T-helper 2 cell (primary cell): ENCODE measurements around the gene AK9.
A peak's percentile ranks its signal among the peaks of the same experiment; 100 is the strongest.
"Not testable (repeated sequence)": the region's sequence is repeated elsewhere in the genome, so short reads cannot be mapped to it uniquely, and the experiment has no call there.

Source experiments
- DNase-seq, 5 experiments: peaks; one replicate each; pipeline versions ENCODE4 v3.0.0 to v3.0.0-alpha.2; 2012 to 2022
- total RNA-seq, 2 donors: gene quantifications; one replicate each; lab custom pipeline; 2026; lab: John Stamatoyannopoulos, UW

Gene AK9
- 2.2 to 12.7 reads per million in 2 donors for total RNA-seq

DNA sequence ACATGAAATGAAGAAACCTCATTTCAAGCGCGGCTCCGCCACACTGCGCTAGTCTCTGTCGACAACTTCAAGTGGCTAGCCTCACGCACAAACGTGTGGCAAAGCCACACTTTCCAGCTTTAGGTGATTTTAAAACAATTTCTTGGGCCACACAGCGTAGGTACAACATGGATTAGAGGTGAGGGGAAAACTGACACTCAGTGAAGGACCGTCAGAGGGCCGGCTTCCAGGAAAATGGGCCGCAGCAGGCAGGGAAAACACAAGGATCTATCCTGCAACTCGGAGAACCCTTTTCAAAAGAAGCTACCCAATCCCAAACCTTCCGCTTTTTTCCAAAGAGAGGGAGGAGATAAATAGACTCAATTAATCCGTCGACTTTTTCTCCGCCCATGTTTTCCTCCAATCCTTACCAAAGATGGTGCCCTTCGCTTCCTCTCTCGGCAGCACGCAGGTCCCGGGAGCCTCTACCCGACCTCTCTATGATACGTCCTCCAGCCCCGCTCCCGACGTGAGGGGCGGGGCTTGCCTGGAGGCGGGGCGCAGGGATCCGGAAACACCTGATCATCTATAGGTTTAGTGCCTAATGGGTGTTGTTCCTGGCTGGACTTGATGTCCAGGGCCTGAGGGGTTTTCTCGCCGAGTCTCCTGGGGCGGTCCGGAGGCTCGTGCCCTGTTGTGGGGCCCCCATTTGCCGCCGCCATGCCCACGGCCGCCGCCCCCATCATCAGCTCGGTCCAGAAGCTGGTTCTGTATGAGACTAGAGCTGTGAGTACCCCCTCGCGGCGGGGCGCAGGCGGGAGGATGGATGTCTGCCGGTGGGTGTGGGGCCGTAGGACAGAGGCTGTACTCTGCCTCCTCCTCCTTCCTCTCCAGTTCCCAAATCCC is at the start of gene AK9, which contains the start of gene FIG4:
Gene AK9 (minus strand): TSS at position 466 of the 885 bp plus-strand sequence. CDS start 15,457 bp downstream, outside the sequence.
Gene FIG4 (plus strand): TSS at position 560 of the 885 bp plus-strand sequence. CDS start 140 bp downstream, at position 700.
- DNase-seq = peak; percentile 69 to 91 (median 82)

DNA sequence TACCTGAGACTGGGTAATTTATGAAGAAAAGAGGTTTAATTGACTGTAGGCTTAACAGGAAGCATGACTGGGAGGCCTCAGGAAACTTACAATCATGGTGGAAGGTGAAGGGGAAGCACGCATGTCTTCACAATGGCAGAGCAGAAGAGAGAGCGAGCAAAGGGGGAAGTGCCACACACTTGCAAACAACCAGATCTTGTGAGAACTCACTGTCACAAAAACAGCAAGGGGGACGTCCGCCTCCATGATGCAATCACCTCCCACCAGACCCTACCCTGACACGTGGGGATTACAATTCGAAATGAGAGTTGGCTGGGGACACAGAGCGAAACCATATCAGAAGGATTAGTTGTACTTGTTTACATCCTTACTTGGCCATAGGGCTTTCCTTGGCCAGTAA is 49.8 kb upstream of the AK9 start:
- no peak for DNase-seq

GRCh38 chr6:109739686-109740085 is 48.7 kb upstream of the AK9 start:
- no peak for DNase-seq

GRCh38 chr6:109738667-109739066 is 47.7 kb upstream of the AK9 start:
- DNase-seq = no peak

- DNase-seq = no peak
Measured at GRCh38 chr6:109738255-109738654, 47.3 kb upstream of the AK9 start.

DNA sequence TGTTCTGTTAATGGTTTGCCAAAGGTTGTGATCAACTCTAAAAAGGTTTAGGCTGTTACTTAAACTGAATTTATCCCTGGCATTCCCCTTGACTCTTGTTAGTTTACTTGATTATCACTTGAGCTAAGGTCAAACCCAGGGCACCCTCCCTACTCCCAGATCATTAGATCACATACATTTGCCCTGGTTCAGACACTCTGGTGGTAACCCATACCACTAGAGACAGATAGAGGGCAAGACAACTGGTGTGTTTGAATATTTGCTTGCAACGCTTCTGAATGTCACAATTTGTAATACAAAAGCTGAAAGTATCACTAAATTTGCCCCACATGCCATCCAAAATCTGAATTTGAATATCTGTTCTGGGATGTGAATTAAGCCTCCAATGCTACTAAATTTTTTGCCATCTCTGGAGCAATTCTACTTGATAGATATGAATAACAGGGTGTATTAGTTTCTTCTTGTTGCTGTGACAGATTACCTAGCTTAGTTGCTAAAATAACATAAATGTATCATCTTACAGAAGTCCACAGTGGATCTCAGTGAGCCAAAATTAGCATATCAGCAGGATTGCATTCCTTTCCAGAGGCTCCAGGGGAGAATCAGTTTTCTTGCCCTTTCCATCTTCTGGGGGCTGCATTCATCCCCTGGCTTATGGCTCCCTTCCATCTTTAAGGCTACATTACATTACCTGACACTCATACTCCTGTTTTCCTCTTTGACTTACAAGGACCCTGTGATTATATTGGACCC is 45.4 kb upstream of the AK9 start:
- no peak for DNase-seq

GRCh38 chr6:109725250-109725649 is 34.2 kb upstream of the AK9 start:
- DNase-seq = not testable (repeated sequence)

GRCh38 chr6:109722564-109723254 is 31.7 kb upstream of the AK9 start:
- DNase-seq = no peak

DNA sequence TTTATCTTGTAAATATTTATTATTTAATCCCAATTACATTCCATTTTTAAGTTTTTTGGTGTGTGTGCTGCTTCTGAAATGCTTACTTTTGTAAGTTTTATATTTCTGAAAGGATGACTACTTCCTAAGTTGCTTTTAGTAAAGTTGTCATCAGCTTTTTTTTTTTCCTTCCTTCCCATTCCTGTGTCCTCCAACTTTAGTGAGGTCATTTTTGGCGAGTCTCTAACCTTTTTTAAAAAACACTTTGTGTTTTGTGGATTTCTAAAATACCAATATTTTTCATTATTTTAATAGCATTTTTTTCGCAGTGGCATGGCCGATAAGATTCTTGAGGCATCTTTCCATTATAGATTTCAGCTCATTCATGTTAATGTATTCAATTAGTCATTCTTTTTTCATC is 31.0 kb upstream of the AK9 start:
- DNase-seq = no peak

DNA sequence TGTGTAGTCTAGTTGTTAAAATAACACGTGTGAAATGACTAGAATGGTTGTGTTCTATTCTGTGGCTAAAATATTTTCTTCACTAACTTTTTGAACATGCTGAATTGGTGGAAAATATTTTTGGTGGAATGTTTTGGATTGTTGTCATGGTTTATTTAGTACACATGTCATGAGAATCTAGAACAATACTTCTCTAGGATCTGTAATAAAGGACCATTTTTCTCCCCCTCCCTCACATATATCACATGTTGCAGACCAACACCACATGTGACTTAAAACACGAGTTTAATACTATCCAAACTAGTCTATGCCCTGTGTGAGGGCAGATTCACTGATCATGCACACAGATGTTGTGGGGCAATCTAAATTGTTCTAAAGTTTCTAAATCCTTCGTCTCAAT is 29.3 kb upstream of the AK9 start:
- no peak for DNase-seq

- no peak for DNase-seq
Measured at GRCh38 chr6:109718991-109719390, 28.0 kb upstream of the AK9 start.

- DNase-seq = no peak
Measured at GRCh38 chr6:109717971-109718370, 27.0 kb upstream of the AK9 start.

DNA sequence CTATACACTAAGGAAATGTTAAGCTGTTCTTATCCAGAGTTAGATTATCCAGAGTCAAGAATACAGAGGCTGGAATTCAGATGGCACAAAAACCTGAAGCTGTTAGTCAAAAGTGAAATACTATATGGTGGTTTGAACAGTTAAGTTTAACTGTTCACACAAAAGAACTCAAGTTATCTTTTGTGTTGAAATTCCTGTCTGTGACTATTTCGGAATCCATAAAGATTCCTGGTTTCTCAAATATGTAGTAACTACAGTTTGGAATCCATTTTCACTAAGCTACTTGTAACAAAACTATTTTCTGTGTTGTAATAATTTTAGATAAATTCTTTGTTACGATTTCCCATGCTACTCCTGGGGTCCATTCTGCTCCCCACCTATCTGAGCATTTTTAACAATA is 24.6 kb upstream of the AK9 start:
- no peak for DNase-seq

- DNase-seq = no peak
Measured at GRCh38 chr6:109714611-109715010, 23.6 kb upstream of the AK9 start.

GRCh38 chr6:109714166-109714565 is 23.2 kb upstream of the AK9 start:
- no peak for DNase-seq

DNA sequence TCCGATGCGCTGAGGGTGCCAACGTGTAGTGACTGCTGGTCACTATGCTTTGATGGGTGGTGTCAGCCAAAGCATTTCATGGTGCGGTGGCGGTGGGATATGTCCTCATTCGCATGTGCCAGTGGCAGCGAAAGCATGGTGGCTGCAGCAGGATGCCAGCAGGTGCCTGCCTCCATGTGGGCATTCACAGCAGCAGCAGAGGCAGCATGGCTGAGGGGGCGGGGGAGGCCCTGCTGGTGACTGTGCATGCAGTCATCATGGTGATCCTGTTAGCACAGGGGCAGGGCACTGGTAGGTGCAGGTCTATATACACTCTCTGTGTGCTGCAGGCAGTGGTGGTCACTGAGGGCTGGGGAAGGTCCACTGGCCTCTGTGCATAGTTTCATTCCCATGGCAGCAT is 22.1 kb upstream of the AK9 start:
- DNase-seq = no peak

DNA sequence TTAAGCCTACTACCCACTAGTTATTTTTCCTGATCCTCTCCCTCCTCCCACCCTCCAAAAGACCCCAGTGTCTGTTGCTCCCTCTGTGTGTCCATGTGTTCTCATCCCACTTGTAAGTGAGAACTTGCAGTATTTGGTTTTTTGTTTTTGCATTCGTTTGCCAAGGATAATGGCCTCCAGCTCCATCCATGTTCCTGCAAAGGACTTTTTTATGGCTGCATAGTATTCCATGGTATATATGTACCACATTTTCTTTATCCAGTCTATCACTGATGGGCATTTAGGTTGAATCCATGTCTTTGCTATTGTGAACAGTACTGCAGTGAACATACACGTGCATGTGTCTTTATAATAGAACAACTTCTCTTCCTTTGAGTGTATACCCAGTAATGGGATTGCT is 17.1 kb upstream of the AK9 start:
- not testable (repeated sequence) for DNase-seq

- no peak for DNase-seq
Measured at GRCh38 chr6:109706513-109706912, 15.5 kb upstream of the AK9 start.

GRCh38 chr6:109705258-109705657 is 14.3 kb upstream of the AK9 start:
- peak in 4 of 5 experiments; percentile 44 to 81 (median 48) for DNase-seq

GRCh38 chr6:109702791-109703190 is 11.8 kb upstream of the AK9 start:
- DNase-seq = no peak

DNA sequence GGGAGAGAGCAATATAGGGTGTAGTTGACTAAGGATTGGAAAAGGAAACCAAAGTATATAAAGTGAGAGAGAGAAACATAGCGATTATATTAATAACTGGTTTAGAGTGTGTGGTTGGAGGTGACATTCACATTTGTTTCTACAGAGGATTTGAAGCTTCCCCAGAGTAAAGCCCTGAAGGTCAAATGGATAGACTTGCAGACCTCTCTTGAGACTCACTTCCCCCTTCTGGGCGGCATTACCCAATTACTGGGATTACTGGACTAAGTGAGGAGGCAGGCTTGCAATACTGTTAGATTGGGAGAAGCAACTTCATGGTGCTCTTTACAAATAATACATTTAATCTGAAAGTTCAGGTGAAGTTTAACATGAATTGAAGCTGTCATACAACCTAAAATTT is 10.8 kb upstream of the AK9 start:
- no peak for DNase-seq

DNA sequence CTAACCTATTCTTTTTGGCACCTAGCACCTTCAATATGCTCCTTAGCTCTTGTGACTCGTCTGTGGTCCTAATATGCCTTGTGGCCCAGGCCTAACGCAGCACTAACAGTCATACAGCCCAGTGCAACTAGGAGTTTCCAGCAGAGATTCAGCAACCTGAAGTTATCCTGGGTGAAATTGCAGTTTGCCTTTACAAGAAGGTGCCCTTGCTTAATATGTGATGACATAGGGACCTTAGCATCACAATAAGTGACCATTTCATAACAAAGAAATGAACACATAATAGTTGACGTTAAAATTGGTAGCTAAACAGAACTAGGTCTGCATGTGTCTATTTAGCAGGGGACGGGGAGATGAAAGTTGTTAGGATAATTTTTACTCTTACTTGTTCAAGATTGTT is 10.2 kb upstream of the AK9 start:
- DNase-seq = no peak

GRCh38 chr6:109696355-109696754 is 5.4 kb upstream of the AK9 start:
- DNase-seq = no peak
